IPS-20b (cell line): Measurements from ENCODE around the gene MAJIN.

Experiments used
- H3K27ac ChIP-seq: one replicate; pipeline ENCODE4 v1.5.1; 2013; ENCODE audit warnings: low read length
- H3K27me3 ChIP-seq: 2 replicates; pipeline ENCODE4 v1.6.1; 2013; ENCODE audit warnings: mild to moderate bottlenecking, low read length, inconsistent platforms; ENCODE audit not compliant: insufficient read depth
- H3K36me3 ChIP-seq: 2 replicates; pipeline ENCODE4 v1.6.1; 2013; ENCODE audit warnings: low read depth, mild to moderate bottlenecking, inconsistent platforms, low read length, moderate library complexity; ENCODE audit not compliant: insufficient read depth
- H3K4me1 ChIP-seq: 2 replicates; pipeline ENCODE4 v1.6.1; 2013; ENCODE audit warnings: mild to moderate bottlenecking, control low read depth, inconsistent platforms, low read length, moderate library complexity; ENCODE audit not compliant: insufficient read depth
- H3K4me3 ChIP-seq: 2 replicates; pipeline ENCODE4 v1.5.1; 2013; ENCODE audit warnings: mild to moderate bottlenecking, low read length, inconsistent platforms
- H3K9ac ChIP-seq: 2 replicates; pipeline ENCODE4 v1.6.1; 2013; ENCODE audit warnings: low read depth, mild to moderate bottlenecking, inconsistent platforms, low read length, moderate library complexity
- H3K9me3 ChIP-seq: 2 replicates; pipeline ENCODE4 v1.6.1; 2013; ENCODE audit warnings: mild to moderate bottlenecking, low read depth, low read length, inconsistent platforms; ENCODE audit not compliant: insufficient read depth

The MAJIN gene

GRCh38 chr11:64926689-64927088 lies 45.2 kb downstream of the MAJIN start:
- peaks cover 3% of the 10 kb centered on the region; the same call in 1 of the 2 replicates for H3K4me1 ChIP-seq
- H3K9ac ChIP-seq: no peak overlapping the region
- H3K27me3 ChIP-seq: peaks cover 8% of the 10 kb centered on the region; the same call in 1 of the 2 replicates
- no peak overlapping the region for H3K4me3 ChIP-seq
- no peaks in the 10 kb centered on the region for H3K36me3 ChIP-seq
- H3K27ac ChIP-seq: no peak overlapping the region
- H3K9me3 ChIP-seq: no peaks in the 10 kb centered on the region

- Histone ChIP-seq H3K4me1 (peaks cover 3% of the 10 kb centered on the region; the same call in 1 of the 2 replicates), H3K27me3 (peaks cover 8% of the 10 kb centered on the region; the same call in 1 of the 2 replicates), H3K27ac (no peak overlapping the region), H3K9ac (no peak overlapping the region; the same call in 1 of the 2 replicates), H3K36me3 (no peaks in the 10 kb centered on the region), H3K9me3 (no peaks in the 10 kb centered on the region), H3K4me3 (no peak overlapping the region; the same call in 1 of the 2 replicates)
Observed at GRCh38 chr11:64925536-64926436, 46.1 kb downstream of the MAJIN start.

- Histone ChIP-seq H3K27ac (no peak overlapping the region), H3K4me3 (peak overlapping the region; percentile 63), H3K4me1 (peaks cover 3% of the 10 kb centered on the region; the same call in 1 of the 2 replicates), H3K36me3 (no peaks in the 10 kb centered on the region), H3K27me3 (peaks cover 8% of the 10 kb centered on the region; the same call in 1 of the 2 replicates), H3K9ac (peak overlapping the region; percentile 59; the same call in 1 of the 2 replicates), H3K9me3 (no peaks in the 10 kb centered on the region)
Observed at GRCh38 chr11:64924910-64925284, 47.0 kb downstream of the MAJIN start.

- Histone ChIP-seq H3K36me3 (no peaks in the 10 kb centered on the region), H3K4me1 (peaks cover 3% of the 10 kb centered on the region; the same call in 1 of the 2 replicates), H3K9ac (peak within 1 kb of the TSS; percentile 59; the same call in 1 of the 2 replicates), H3K27me3 (peaks cover 8% of the 10 kb centered on the region; the same call in 1 of the 2 replicates), H3K4me3 (peak within 1 kb of the TSS; percentile 63), H3K27ac (no peak within 1 kb of the TSS), H3K9me3 (no peaks in the 10 kb centered on the region)
Observed at GRCh38 chr11:64923944-64924909, 47.7 kb downstream of the MAJIN start, which contains the start of gene PPP2R5B. PPP2R5B (plus strand) TSS chr11:64924689; CDS start chr11:64925735, 1,046 bp downstream.

- no peaks in the 10 kb centered on the region for H3K36me3 ChIP-seq
- H3K27me3 ChIP-seq: peaks cover 8% of the 10 kb centered on the region; the same call in 1 of the 2 replicates
- H3K9ac ChIP-seq: peak overlapping the region; percentile 59; the same call in 1 of the 2 replicates
- no peak overlapping the region for H3K4me3 ChIP-seq
- peaks cover 3% of the 10 kb centered on the region; the same call in 1 of the 2 replicates for H3K4me1 ChIP-seq
- H3K27ac ChIP-seq: no peak overlapping the region
- no peaks in the 10 kb centered on the region for H3K9me3 ChIP-seq
Observed at GRCh38 chr11:64923151-64923661, 48.7 kb downstream of the MAJIN start.

GRCh38 chr11:64921384-64921783 lies 50.5 kb downstream of the MAJIN start:
- Histone ChIP-seq H3K9ac (no peak overlapping the region), H3K9me3 (no peaks in the 10 kb centered on the region), H3K27me3 (peaks cover 8% of the 10 kb centered on the region; the same call in 1 of the 2 replicates), H3K36me3 (no peaks in the 10 kb centered on the region), H3K4me3 (no peak overlapping the region), H3K4me1 (peaks cover 3% of the 10 kb centered on the region; the same call in 1 of the 2 replicates), H3K27ac (no peak overlapping the region)

- no peaks in the 10 kb centered on the region for H3K9me3 ChIP-seq
- no peak overlapping the region for H3K27ac ChIP-seq
- H3K36me3 ChIP-seq: no peaks in the 10 kb centered on the region
- H3K4me3 ChIP-seq: no peak overlapping the region
- H3K4me1 ChIP-seq: peaks cover 8% of the 10 kb centered on the region; the same call in 1 of the 2 replicates
- no peak overlapping the region for H3K9ac ChIP-seq
- peaks cover 4% of the 10 kb centered on the region; the same call in 1 of the 2 replicates for H3K27me3 ChIP-seq
Observed at GRCh38 chr11:64920124-64920523, 51.8 kb downstream of the MAJIN start.

- Histone ChIP-seq H3K27me3 (no peaks in the 10 kb centered on the region), H3K27ac (no peak overlapping the region), H3K36me3 (no peaks in the 10 kb centered on the region), H3K9ac (no peak overlapping the region), H3K4me1 (peaks cover 8% of the 10 kb centered on the region; the same call in 1 of the 2 replicates), H3K9me3 (no peaks in the 10 kb centered on the region), H3K4me3 (no peak overlapping the region)
Observed at GRCh38 chr11:64919627-64920026, 52.3 kb downstream of the MAJIN start.

GRCh38 chr11:64918017-64918416 lies 53.9 kb downstream of the MAJIN start:
- Histone ChIP-seq H3K36me3 (peaks cover 2% of the 10 kb centered on the region; the same call in 1 of the 2 replicates), H3K4me1 (peaks cover 5% of the 10 kb centered on the region; the same call in 1 of the 2 replicates), H3K27ac (no peak overlapping the region), H3K9ac (peak overlapping the region; percentile 84; the same call in 1 of the 2 replicates), H3K9me3 (no peaks in the 10 kb centered on the region), H3K4me3 (peak overlapping the region; percentile 99), H3K27me3 (no peaks in the 10 kb centered on the region)

GRCh38 chr11:64917663-64917995 lies 54.3 kb downstream of the MAJIN start:
- peaks cover 5% of the 10 kb centered on the region; the same call in 1 of the 2 replicates for H3K4me1 ChIP-seq
- peaks cover 6% of the 10 kb centered on the region; the same call in 1 of the 2 replicates for H3K36me3 ChIP-seq
- peak overlapping the region; percentile 12 for H3K27ac ChIP-seq

More at GRCh38 chr11:64917663-64917995, 54.3 kb downstream of the MAJIN start:
- H3K9me3 ChIP-seq: no peaks in the 10 kb centered on the region
- peak overlapping the region; percentile 84; the same call in 1 of the 2 replicates for H3K9ac ChIP-seq
- peak overlapping the region; percentile 99 for H3K4me3 ChIP-seq
- H3K27me3 ChIP-seq: no peaks in the 10 kb centered on the region
